ENCODE data around the gene C1GALT1C1. TPM values are rescaled to one million over a fixed set of nuclear protein-coding genes. Genes with fewer than 3 reads are reported as not detected.

C1GALT1C1 gene
- total RNA-seq, 1 experiment from 2014 or later = 39.4 TPM

DNA sequence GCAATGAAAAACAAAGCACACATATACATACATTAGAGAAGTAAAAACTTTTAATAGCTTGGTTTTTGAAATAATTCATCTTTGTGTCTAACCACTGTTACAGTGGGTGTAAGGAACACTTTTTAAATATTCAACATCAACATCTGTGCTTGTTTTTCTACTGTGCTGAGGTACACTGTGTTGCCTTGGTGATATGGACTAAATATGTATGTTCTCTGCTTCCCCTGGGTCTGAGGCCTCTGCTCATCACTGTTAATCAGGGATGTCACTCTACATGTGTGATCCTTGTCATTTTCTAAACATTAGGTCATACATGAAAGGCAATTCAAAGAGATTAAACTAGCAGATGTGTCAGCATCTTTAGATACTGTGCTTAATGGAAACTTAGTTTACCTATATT lies 15.0 kb downstream of the C1GALT1C1 start:
- in situ Hi-C loops (cut with HindIII; ENCODE audit: low pct_unique_long_range_greater_than_20kb, low sequenced_read_pairs) = no loop called here
- DNase-seq (ENCODE audit: low read depth, low spot score) = no peak

DNA sequence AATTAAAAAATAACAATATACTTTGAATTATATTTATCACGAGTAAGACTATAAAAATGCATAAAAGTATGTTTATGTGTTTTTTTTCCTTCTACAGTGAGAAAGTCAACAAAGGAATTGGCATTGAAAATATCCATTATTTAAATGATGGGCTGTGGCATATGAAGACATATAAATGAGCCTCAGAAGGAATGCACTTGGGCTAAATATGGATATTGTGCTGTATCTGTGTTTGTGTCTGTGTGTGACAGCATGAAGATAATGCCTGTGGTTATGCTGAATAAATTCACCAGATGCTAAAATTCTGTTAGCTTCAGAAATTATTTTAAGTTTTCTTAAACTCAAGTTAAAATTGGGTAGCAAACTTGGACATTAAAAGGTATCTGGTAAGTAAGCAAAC lies 17.8 kb downstream of the C1GALT1C1 start:
- in situ Hi-C loops (cut with HindIII; ENCODE audit: low pct_unique_long_range_greater_than_20kb, low sequenced_read_pairs) = no loop called here
- no peak for DNase-seq (ENCODE audit: low read depth, low spot score)

DNA sequence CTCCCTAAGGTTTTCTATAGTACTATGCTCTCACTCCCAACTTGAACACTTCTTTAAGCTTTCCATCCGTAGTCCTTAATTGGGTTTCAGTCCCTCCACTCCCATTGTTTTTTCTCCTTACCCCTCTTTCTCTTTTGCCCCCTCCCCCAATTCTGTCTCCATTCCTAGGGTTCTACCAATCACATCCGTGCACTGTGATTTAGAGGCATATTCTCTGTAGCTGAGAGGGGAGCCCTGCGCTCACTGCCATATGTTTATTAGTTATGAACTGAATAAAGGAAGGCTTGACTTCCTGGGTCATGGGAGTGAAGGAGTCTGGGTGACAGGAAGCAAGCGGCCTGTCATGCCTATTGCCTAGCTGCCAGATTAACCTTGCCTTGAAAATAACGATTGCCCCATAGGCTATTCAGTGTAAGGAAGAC lies 25.5 kb downstream of the C1GALT1C1 start:
- DNase-seq (ENCODE audit: low read depth, low spot score) = peak; percentile 31
- in situ Hi-C loops (cut with HindIII; ENCODE audit: low pct_unique_long_range_greater_than_20kb, low sequenced_read_pairs) = no loop called here

DNA sequence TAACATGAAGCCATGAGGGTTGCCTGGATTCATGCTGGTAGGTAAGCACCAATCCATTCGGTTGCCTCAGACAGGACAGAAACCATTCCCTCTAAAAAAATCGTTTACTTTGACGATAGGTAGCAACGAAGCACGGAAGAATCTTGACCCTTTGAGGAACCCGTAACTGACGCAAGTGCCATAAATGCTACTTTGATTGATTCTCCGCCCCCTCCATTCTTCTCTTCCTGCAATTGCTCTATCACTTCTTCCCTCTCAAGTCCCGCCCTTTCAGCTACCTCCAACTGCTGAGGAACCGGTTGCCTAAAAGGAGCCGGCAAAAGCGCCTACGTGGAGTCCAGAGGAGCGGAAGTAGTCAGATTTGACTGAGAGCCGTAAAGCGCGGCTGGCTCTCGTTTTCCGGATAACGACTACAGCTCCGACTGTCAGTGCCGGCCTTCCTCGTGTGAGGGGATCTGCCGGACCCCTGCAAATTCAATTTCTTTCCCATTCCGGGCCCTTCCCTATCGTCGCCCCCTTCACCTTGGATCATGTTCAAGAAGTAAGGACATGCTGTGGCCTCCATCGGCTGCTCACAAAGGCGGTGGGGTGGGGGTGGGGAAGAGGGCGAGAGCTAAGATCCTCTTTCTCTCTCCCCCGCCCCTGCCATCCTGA lies 26.0 kb downstream of the C1GALT1C1 start, which contains the start of gene MCTS1:
MCTS1 (plus strand) TSS at position 395 of the 654 bp plus-strand sequence; CDS start at position 531, 136 bp downstream.
- peak; percentile 96 for DNase-seq (ENCODE audit: low read depth, low spot score)
- in situ Hi-C loops (cut with HindIII; ENCODE audit: low pct_unique_long_range_greater_than_20kb, low sequenced_read_pairs) = no loop called here

DNA sequence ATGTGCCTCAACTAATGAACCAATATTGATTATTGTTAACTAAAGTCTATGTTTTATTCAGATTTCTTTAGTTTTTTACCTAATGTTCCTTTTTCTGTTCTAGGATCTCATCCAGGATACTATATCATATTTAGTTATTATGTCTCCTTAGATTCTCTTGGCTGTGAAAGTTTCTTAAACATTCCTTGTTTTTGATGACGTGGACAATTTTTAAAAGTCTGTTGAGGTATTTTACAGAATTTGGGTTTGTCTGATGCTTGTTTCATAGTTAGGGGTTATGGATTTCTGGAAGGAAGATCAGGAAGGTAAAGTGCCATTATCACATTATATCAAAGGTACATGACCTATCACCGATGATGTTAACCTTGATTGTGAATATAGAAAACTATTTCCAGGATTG lies 44.2 kb downstream of the C1GALT1C1 start:
- in situ Hi-C loops (cut with HindIII; ENCODE audit: low pct_unique_long_range_greater_than_20kb, low sequenced_read_pairs) = no loop called here
- no peak for DNase-seq (ENCODE audit: low read depth, low spot score)

Other genes with a start within 250 kb of the C1GALT1C1 start
- gene LAMP2, start 160.8 kb downstream of the C1GALT1C1 start, total RNA-seq (2014; rRNA removed; shearing (Covaris generic)) = 218 and 221 TPM in 2 replicates
- gene CUL4B, start 69.1 kb downstream of the C1GALT1C1 start, total RNA-seq (2014; rRNA removed; shearing (Covaris generic)) = 25.3 and 26.6 TPM in 2 replicates
- gene MCTS1, start 26.0 kb downstream of the C1GALT1C1 start, total RNA-seq (2014; rRNA removed; shearing (Covaris generic)) = 96.6 and 106 TPM in 2 replicates
- gene CT47B1, start 245.8 kb upstream of the C1GALT1C1 start, total RNA-seq (2014; rRNA removed; shearing (Covaris generic)) = not detected in 2 replicates